ENCODE data around the gene NR6A1.

DNA sequence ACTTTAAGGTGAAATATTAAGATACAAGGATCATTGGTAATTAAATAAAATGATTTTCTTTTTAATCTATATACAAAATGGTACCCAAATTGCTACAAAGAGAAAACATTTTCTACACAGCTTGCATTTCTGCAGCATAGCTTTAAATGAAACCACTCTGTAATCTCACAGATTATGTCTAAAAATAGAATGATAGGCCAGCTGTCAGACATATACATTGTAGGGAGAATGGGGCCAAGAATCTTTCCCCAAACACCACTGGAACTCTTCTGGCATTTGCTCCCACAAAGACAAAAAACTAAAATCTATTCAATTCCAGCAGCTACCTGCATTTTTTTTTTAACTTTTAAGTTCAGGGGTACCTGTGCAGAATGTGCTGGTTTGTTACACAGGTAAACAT is 139.8 kb downstream of the NR6A1 start:
- TF ChIP-seq HDAC2 (CRISPR knock-in tag; IDR thresholded peaks at IDR 0.05) (no peak), NFATC3 (CRISPR knock-in tag; IDR thresholded peaks at IDR 0.05) (no peak), U2AF2 (IDR thresholded peaks at IDR 0.05; ENCODE audit: low read depth, low read length) (no peak)
- TF ChIP-seq, protein P1, sequence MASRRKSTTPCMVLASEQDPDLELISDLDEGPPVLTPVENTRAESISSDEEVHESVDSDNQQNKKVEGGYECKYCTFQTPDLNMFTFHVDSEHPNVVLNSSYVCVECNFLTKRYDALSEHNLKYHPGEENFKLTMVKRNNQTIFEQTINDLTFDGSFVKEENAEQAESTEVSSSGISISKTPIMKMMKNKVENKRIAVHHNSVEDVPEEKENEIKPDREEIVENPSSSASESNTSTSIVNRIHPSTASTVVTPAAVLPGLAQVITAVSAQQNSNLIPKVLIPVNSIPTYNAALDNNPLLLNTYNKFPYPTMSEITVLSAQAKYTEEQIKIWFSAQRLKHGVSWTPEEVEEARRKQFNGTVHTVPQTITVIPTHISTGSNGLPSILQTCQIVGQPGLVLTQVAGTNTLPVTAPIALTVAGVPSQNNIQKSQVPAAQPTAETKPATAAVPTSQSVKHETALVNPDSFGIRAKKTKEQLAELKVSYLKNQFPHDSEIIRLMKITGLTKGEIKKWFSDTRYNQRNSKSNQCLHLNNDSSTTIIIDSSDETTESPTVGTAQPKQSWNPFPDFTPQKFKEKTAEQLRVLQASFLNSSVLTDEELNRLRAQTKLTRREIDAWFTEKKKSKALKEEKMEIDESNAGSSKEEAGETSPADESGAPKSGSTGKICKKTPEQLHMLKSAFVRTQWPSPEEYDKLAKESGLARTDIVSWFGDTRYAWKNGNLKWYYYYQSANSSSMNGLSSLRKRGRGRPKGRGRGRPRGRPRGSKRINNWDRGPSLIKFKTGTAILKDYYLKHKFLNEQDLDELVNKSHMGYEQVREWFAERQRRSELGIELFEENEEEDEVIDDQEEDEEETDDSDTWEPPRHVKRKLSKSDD (CRISPR knock-in tag; IDR thresholded peaks at IDR 0.05; ENCODE audit: low read depth): no peak
- TF ChIP-seq, protein P2, sequence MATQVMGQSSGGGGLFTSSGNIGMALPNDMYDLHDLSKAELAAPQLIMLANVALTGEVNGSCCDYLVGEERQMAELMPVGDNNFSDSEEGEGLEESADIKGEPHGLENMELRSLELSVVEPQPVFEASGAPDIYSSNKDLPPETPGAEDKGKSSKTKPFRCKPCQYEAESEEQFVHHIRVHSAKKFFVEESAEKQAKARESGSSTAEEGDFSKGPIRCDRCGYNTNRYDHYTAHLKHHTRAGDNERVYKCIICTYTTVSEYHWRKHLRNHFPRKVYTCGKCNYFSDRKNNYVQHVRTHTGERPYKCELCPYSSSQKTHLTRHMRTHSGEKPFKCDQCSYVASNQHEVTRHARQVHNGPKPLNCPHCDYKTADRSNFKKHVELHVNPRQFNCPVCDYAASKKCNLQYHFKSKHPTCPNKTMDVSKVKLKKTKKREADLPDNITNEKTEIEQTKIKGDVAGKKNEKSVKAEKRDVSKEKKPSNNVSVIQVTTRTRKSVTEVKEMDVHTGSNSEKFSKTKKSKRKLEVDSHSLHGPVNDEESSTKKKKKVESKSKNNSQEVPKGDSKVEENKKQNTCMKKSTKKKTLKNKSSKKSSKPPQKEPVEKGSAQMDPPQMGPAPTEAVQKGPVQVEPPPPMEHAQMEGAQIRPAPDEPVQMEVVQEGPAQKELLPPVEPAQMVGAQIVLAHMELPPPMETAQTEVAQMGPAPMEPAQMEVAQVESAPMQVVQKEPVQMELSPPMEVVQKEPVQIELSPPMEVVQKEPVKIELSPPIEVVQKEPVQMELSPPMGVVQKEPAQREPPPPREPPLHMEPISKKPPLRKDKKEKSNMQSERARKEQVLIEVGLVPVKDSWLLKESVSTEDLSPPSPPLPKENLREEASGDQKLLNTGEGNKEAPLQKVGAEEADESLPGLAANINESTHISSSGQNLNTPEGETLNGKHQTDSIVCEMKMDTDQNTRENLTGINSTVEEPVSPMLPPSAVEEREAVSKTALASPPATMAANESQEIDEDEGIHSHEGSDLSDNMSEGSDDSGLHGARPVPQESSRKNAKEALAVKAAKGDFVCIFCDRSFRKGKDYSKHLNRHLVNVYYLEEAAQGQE (IDR thresholded peaks at IDR 0.05; ENCODE audit: borderline replicate concordance in 1 of 2, low read depth in 1 of 2, low read length in 2 of 2): no peak
